Esophagus squamous epithelium (tissue), 5 donors: ENCODE results near the gene TUT4. TPM values are rescaled to one million over a fixed set of nuclear protein-coding genes. Genes with fewer than 3 reads are reported as not detected.
A peak's percentile ranks its signal among the peaks of the same experiment; 100 is the strongest.

Experiments
- DNase-seq: peaks from one replicate; lab custom pipeline; 2025; lab: John Stamatoyannopoulos, UW
- H3K27ac ChIP-seq, 4 donors: fragments of 200-600 bp; sonication (generic); one replicate each; pipeline ENCODE4 v1.5.1; 2016 to 2019; ENCODE audit warnings: mild to moderate bottlenecking in 1 of 4
- H3K27me3 ChIP-seq, 4 donors: fragments of 200-600 bp; sonication (generic); 1 replicate in 3 of 4; 2 replicates in 1 of 4; pipeline versions ENCODE4 v1.5.1 to v1.6.0; 2017 to 2021; ENCODE audit warnings: antibody characterized with exemption in 1 of 4
- H3K36me3 ChIP-seq, 3 donors: fragments of 200-600 bp; sonication (generic); one replicate each; pipeline ENCODE4 v1.5.1; 2016 to 2019
- H3K4me1 ChIP-seq, 3 donors: fragments of 200-600 bp; sonication (generic); one replicate each; pipeline ENCODE4 v1.5.1; 2017 to 2019
- H3K4me3 ChIP-seq, 4 donors: fragments of 200-600 bp; sonication (generic); 1 replicate in 3 of 4; 2 replicates in 1 of 4; pipeline ENCODE4 v1.5.1; 2016 to 2019; ENCODE audit warnings: mild to moderate bottlenecking in 2 of 4, moderate library complexity in 1 of 4
- H3K9me3 ChIP-seq, 3 donors: fragments of 200-600 bp; sonication (generic); one replicate each; pipeline ENCODE4 v1.5.1; 2016 to 2019
- CTCF ChIP-seq, 6 experiments: fragments of 450-650 bp in 4 of 6; fragments of 200-600 bp in 2 of 6; sonication (generic) in 2 of 6; IDR thresholded peaks; one replicate each; pipeline ENCODE4 v1.5.1; 2016 to 2019; ENCODE audit warnings: antibody characterized with exemption in 6 of 6, mild to moderate bottlenecking in 4 of 6, moderate library complexity in 4 of 6
- POLR2A ChIP-seq, 4 donors: fragments of 450-650 bp; IDR thresholded peaks; one replicate each; pipeline ENCODE4 v1.6.1; 2017; ENCODE audit warnings: antibody characterized with exemption in 4 of 4, mild to moderate bottlenecking in 4 of 4, moderate library complexity in 3 of 4
- WGBS, 2 donors: methylation state at CpG; one replicate each; pipeline ENCODE4 v1.1.5; 2018; 5-methylcytosine and 5-hydroxymethylcytosine counted together
- intact Hi-C: fragments of 100-400 bp; cut with DNase I; formaldehyde crosslinking; loops from one replicate; pipeline ENCODE4 v1.15.0; 2022
- total RNA-seq, 4 donors: library from RNA; depleted of rRNA; stranded (reverse); fragments of >200 nt; gene quantifications; one replicate each; pipeline ENCODE4 v1.1.0, GENCODE V29; 2016
- donor health status: DM: yes; HTN: yes; CAD: no.

TUT4 gene
- total RNA-seq, 4 donors from 2014 or later: 18.9 to 56.1 (median 26.8) TPM

GRCh38 chr1:52413410-52413989, 139.4 kb downstream of the TUT4 start:
- Histone ChIP-seq H3K9me3 (no peaks in the 10 kb centered on the region), H3K4me3 (no peak overlapping the region), H3K36me3 (peaks cover 11 to 100% (median 70%) of the 10 kb centered on the region in 3 donors), H3K27me3 (no peaks in the 10 kb centered on the region), H3K27ac (no peak overlapping the region), H3K4me1 (no peaks in the 10 kb centered on the region)
- 91 to 92% methylated on average over 8 to 10 of the region's 10 CpGs for WGBS, 2 donors
- intact Hi-C loops: no loop called here
- no peak for DNase-seq
- TF ChIP-seq POLR2A (IDR thresholded peaks at IDR 0.05) (no peak), CTCF (IDR thresholded peaks at IDR 0.05) (no peak)

DNA sequence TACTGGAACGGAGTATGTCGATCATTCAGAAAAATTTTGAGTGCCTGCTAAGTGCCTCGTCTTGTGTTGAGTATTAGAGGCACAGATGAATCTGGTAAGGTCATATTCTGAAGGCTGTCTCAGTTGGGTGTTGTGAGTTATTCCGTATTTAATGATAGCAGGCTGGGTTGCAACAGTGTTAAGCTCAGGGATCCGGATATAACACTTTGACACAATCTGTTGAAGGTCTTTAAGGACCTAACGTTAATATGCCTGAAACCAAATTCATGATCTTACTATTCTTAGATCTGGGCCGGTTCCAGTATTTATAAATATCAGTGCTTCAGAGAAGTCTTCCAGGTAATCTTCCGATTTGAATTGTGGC, 147.9 kb downstream of the TUT4 start:
- TF ChIP-seq CTCF (IDR thresholded peaks at IDR 0.05) (no peak), POLR2A (IDR thresholded peaks at IDR 0.05) (no peak)
- H3K4me3 ChIP-seq: peak overlapping the region; percentile 68 to 95 (median 82)
- peaks cover 10 to 36% (median 16%) of the 10 kb centered on the region in 3 donors for H3K4me1 ChIP-seq
- intact Hi-C loops: no loop called here
- DNase-seq: no peak
- H3K27me3 ChIP-seq: no peaks in the 10 kb centered on the region
- 2% methylated on average over 8 of the region's 8 CpGs for WGBS, 2 donors
- H3K9me3 ChIP-seq: no peaks in the 10 kb centered on the region
- H3K27ac ChIP-seq: peak overlapping the region; percentile 89 to 98 (median 94)
- peaks cover 0 to 43% (median 20%) of the 10 kb centered on the region in 3 donors for H3K36me3 ChIP-seq

GRCh38 chr1:52404116-52404974, 148.5 kb downstream of the TUT4 start, which contains the start of the genes ORC1 and PRPF38A:
TSS of gene ORC1 (minus strand) at chr1:52404423. CDS start at chr1:52402223, 2,200 bp downstream.
TSS of gene PRPF38A (plus strand) at chr1:52404602. CDS start at chr1:52404750, 148 bp downstream.
- Histone ChIP-seq H3K27ac (peak within 1 kb of the TSS; percentile 89 to 98 (median 94)), H3K4me1 (peaks cover 10 to 36% (median 16%) of the 10 kb centered on the region in 3 donors), H3K27me3 (no peaks in the 10 kb centered on the region), H3K4me3 (peak within 1 kb of the TSS; percentile 68 to 95 (median 82)), H3K9me3 (no peaks in the 10 kb centered on the region), H3K36me3 (peaks cover 0 to 36% (median 14%) of the 10 kb centered on the region in 3 donors)
- TF ChIP-seq CTCF (IDR thresholded peaks at IDR 0.05) (peak in 5 of 6 experiments; percentile 35 to 79 (median 58)), POLR2A (IDR thresholded peaks at IDR 0.05) (peak in 3 of 4 donors; percentile 6 to 53 (median 13))
- DNase-seq: peak; percentile 84
- 0 to 1% methylated on average over 41 to 50 of the region's 57 CpGs for WGBS, 2 donors
- intact Hi-C loops: no loop called here

- peaks cover 0 to 29% (median 7%) of the 10 kb centered on the region in 3 donors for H3K36me3 ChIP-seq
- intact Hi-C loops: no loop called here
- H3K9me3 ChIP-seq: no peaks in the 10 kb centered on the region
- peak overlapping the region; percentile 89 to 98 (median 94) for H3K27ac ChIP-seq
- peak overlapping the region; percentile 68 to 95 (median 82) for H3K4me3 ChIP-seq
- no peak for DNase-seq
- no peaks in the 10 kb centered on the region for H3K27me3 ChIP-seq
- TF ChIP-seq CTCF (IDR thresholded peaks at IDR 0.05): no peak
- no peak for TF ChIP-seq POLR2A (IDR thresholded peaks at IDR 0.05)
- H3K4me1 ChIP-seq: peaks cover 10 to 36% (median 16%) of the 10 kb centered on the region in 3 donors
- 0% methylated on average over 10 to 16 of the region's 16 CpGs for WGBS, 2 donors
Observed at GRCh38 chr1:52403566-52404115, 149.3 kb downstream of the TUT4 start.
